HG02763 (cell line): ENCODE data around the gene AGBL2.
"Not testable (repeated sequence)": the region's sequence is repeated elsewhere in the genome, so short reads cannot be mapped to it uniquely, and the experiment has no call there.

Experiments used
- ATAC-seq: cut with Tn5 transposase; IDR thresholded peaks from one replicate; pipeline ENCODE4 v1.9.1; 2021; ENCODE audit warnings: mild to moderate bottlenecking, moderate library complexity; ENCODE audit not compliant: unreplicated experiment

Gene AGBL2

DNA sequence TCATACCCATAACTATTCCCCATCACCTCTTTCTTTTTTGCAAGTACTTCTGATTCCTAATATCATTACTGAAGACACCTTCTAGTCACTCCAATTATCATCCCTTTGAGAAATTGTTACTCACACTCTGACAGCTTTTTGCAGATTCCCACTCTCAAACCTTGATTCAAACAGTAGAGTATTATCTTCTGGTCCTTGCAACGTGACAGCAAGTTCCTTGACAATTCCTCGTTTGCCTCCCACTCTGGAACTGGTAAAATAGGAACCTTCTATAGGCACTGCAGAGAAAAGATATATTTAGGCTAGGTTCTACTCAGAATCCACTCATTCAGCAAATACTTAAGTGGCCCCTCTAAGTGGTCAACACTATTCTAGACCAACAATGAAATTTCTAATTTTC is 23.2 kb downstream of the AGBL2 start:
- no peak for ATAC-seq

DNA sequence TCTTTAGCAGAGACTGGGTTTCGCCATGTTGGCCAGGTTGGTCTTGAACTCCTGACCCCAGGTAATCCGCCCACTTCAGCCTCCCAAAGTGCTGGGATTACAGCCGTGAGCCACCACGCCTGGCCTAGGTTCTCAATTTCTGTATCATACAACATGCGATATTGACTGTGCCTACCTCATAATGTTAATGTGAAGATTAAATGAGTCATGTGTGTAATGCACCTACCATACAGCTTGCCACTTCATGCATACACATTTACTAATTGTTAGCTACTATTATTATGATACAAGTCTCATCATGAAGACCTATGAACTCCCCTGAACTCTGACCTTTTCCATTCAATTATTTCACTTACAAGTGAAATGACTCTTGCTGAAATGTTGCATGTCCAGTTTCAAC is 25.7 kb downstream of the AGBL2 start:
- no peak for ATAC-seq

DNA sequence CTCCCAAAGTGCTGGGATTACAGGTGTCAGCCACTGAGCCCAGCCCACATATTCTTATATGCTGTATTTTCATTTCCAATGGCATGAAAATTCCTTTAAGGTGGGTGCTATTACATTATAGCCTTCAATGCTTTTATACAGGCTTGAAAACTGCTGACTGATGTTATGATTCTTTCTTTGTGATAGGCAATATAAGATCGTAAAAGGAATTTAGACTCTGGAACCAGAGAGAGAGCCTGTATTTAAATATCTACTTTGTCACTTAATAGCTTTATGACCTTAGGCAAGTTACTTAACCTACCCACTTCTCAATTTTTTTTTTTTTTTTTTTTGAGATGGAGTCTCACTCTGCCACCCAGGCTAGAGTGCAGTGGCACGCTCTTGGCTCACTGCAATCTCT is 26.2 kb downstream of the AGBL2 start:
- no peak for ATAC-seq

DNA sequence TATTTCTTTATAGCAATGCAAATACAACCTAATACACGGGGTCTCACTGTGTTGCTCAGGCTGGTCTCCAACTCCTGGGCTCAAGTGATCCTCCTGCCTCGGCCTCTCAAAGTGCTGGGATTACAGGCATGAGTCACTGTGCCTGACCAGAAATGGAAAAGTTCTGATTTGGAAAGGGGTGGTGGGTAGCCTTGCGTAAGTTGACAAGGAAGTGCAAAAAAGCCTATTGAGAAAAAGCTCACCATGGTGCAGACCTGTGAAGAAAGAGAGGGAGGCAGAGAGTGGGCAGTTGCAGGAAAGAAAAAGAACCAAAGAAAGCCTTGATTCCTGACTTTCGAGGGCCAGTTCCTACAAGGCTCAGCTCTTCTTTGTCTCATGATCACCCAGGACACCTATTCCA is 27.1 kb downstream of the AGBL2 start:
- no peak for ATAC-seq

DNA sequence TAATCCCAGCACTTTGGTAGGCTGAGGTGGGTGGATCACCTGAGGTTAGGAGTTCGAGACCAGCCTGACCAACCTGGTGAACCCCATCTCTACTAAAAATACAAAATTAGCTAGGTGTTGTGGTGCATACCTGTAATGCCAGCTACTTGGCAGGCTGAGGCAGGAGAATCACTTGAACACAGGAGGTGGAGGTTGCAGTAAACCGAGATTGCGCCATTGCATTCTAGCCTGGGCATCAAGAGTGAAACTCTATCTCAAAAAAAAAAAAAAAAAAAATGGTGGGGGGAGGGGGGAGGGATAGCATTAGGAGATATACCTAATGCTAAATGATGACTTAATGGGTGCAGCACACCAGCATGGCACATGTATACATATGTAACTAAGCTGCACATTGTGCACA is 28.5 kb downstream of the AGBL2 start:
- ATAC-seq: not testable (repeated sequence)

DNA sequence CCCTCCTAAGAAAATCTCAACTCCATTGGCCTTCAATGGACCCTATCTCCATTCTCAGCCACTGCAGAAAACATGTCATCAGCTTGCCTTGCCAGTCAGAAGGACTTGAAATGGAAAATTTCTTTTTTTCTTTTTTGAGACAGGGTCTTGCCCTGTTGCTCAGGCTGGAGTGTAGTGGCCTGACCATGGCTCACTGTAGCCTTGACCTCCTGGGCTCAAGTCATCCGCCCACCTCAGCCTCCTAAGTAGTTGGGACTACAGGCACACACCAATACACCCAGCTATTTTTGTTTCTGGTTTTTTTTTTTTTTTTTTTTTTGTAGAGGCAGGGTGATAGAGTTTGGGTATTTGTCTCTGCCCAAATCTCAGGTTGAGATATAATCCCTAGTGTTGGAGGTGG is 29.0 kb downstream of the AGBL2 start:
- ATAC-seq: no peak

DNA sequence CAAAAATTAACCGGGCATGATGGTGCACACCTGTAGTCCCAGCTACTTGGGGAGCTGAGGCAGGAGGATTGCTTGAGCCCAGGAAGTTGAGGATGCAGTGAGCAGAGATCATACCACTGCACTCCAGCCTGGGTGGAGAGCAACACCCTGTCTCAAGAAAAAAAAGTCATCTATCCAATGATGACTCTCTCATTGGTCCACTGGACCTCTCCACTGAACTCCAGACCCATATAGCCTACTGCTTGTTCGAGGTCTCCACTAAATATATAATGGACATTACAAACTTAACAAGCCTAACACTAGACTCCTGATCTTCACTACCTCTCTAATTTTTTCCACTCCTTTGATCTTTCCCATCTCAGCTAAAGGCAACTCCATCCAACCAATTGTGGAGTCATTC is 39.3 kb downstream of the AGBL2 start:
- no peak for ATAC-seq

DNA sequence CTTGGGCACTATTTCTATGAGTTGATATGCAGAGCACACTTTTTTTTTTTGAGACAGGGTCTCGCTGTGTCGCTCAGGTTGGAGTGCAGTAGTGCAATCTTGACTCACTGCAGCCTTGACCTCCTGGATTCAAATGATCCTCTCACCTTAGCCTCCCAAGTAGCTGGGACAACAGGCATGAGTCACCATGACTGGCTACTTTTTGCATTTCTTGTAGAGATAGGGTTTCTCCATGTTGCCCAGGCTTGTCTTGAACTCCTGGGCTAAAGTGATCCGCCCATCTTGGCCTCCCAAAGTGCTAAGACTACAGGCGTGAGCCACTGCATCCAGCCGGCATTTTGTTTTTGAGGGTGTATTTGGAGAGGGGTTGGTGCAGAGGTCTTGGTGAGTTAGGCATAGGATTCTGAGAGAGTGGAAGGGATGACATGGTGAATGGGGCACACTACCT is 42.9 kb downstream of the AGBL2 start:
- no peak for ATAC-seq

DNA sequence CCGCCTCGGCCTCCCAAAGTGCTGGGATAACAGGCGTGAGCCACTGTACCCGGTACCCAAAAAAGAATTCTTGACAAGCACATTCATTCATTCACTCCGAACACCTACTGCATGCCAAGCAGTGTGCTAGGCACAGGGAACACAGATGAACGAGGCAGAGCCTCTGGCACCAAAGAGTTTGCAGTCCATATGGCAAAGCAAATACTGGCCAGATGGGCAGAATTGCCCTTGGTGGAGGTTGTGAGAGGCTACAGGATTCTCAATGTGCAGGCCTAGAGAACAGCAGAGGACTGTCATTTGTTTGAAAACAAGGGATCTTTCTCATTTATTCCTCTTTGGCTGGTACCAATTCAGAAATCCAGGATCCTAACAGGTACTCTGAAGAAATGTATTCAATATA is 45.3 kb downstream of the AGBL2 start:
- no peak for ATAC-seq

DNA sequence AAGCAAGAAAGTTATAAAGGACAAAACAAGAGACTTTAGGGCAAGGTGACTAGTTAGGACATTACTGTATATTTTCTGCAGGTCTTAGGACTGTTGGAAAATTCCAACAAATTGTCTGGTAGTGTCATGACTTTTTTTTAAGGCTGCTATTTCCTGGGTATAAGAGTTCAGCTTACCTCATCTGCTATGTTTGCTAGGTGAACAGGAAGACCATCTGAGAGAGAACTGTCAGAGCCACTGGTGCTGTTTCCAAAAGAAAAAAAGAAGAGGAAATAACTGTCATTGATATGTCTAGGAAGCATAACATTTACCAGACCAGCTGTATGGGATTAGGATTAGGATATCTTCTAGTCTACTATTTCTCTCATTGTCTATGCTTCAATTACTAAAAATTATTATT is 46.5 kb downstream of the AGBL2 start:
- no peak for ATAC-seq

DNA sequence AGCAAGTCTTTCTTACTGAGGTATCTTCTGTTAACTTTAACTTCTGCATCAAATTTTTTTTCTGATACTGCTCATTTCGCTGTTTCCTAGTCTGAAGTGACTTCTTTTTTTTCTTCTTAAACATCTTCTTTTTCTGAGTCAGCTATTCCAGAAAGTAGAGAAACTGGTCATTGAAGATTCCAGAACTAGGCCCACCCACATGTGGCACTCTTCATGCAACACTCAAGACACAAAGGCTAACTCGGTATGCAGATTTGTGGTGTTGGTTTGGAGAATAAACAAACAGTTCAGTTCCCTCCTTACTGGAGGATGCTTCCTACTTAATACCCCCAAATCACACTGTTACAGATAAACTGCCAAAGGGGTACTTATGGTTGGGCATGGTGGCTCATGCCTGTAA is 47.6 kb downstream of the AGBL2 start:
- ATAC-seq: no peak

DNA sequence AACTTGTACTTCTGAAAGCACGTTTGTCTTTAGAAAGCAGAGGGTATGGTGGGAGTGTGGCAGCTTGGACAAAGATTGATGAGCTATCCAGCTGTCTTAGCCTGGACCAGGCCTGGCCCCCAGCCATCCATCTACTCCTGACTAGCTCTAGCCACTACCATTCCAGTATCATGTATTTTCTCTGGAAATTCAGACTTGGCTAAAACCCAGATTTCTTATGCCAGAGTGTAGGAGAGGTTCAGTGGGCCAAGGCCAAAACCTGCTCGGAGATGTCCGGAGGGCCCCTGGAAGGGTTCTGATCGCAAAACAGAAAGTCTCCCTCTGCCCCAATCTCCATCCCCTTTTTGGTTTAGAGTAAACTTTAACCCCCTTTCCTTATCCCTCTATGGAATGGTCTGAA is 48.0 kb downstream of the AGBL2 start:
- ATAC-seq: no peak

DNA sequence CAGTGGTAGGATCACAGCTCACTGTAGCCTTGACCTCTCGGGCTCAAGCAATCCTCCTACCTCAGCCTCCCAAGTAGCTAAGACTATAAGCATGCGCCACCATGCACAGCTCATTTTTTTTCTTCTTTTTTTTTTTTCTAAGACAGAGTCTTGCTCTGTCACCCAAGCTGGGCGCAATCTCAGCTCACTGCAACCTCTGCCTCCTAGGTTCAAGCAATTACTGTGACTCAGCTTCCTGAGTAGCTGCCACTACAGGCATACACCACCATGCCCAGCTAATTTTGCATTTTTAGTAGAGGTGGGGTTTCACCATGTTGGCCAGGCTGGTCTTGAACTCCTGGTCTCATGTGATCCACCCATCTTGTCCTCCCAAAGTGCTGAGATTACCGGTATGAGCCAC is 50.2 kb downstream of the AGBL2 start:
- not testable (repeated sequence) for ATAC-seq

DNA sequence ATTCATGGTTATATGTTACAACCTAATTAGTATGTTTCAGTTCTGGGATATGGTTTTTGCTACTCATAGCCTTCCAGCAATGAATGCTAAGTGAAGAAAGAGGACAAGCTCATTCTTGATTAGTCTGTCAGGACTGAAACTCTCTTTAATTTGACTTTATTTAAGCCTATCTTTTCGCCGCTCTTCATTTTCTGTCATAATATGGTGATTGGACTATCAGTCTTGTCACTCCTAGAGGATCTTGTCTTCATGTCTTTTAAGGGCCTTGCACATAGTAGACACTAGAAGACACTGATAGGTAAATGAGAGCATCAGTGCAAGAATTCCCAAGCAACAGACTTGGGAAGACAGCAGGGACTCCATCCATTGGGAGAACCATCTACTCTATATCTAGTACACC is 53.9 kb downstream of the AGBL2 start:
- ATAC-seq: no peak

DNA sequence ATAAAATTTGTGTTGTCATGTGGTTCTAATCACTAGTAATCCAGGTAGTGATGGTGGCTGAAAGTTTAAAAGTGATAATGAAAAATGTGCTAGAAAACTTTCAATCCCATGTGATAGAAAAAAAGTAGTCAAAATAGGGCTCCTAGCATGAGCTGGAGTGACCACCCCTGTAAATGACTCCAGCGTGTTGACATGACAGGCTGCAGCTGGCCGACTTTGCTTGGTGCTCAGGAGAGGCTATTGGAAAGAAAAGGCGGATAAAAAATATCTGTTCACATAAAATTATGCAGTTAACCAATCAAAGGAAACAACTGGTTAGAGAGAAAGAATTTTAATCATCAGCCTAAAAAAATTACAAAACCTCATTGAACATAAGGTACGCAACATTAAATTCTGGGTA is 55.9 kb downstream of the AGBL2 start:
- no peak for ATAC-seq

DNA sequence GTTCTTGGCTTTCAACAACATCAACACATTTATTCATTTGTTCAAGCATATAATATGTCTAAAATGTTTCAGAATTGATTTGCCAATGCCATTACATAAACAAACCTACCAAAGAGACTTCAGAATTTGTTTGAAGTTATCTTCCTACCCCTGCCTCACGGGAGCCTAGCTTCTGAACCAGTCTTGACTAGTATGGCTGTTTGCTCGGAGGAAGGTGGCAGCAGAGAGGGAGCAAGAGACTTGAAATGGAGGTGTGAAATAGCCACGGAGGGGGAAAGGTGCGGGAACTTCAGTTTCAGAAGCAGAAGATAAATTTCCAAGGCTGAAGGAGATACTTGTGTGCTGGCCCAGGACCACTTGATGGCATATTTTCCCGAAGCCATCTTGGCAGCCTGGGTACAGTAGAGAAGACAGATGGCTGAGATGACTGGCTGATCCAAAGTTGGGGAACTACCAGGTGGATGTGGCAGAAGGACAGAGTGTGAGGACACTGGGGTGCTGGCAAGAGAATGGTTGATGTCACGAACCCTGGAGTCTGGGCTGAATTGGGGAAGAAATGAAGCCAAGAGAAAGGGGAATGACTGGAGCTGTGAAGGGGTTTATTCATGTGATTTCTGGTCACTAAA is 58.8 kb downstream of the AGBL2 start:
- ATAC-seq: no peak

DNA sequence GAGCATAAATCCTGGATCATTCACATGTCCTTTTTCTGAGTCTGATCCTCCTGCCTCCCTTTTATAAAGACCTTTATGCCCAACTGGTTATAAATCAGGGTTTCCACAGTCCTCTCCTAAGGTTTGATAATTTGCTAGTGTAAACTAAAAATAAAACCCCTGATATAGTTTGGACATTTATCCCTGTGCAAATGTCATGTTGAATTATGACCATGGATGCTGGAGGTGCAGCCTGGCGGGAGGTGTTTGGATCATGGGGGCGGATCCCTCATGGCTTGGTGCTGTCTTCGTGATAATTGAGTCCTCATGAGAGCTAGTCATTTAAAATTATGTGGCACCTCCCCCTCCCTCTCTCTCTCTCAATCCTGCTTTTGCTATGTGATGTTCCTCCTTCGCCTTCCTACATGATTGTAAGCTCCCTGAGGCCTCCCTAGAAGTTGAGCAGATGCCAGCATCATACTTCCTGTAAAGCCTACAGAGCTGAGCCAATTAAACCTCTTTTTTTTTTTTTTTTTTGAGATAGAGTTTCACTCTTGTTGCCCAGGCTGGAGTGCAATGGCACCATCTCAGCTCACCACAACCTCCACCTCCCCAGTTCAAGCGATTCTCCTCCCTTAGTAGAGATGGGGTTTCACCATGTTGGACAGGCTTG is 63.2 kb downstream of the AGBL2 start:
- no peak for ATAC-seq

DNA sequence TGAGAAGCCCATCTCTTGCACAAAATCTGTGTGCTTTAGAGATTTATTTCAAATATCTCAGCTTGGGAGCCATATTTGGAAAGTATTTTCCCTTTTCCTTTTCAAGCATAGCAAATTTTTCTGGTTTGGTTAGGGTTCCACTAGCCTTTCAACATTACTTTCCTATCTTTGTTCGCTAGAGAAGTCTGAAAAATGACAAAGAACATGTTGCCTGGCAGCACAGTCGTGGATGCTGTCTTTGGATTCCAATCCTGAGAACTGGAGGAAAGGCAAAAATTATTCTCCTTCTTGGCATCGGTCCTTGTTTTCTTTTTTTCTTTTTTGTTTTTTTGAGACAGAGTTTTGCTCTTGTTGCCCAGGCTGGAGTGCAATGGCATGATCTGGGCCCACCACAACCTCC is 65.9 kb downstream of the AGBL2 start:
- ATAC-seq: no peak

DNA sequence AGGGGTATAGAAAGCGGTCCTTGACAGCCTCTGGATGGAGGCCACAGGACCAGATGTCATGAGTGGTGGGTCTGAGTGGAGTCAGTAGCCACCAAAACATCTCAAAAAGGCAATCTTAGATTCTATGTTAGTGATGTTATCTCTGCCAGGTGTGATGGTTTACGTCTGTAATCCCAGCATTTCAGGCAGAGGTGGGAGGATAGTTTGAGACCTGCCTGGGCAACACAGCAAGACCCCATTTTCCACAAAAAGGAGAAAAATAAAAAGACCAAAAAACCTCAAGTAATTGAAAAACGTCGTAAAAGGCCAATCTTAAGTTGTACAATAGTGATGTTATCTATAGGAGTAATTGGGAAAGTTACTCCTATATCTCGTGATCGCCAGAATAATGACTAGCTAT is 69.2 kb downstream of the AGBL2 start:
- ATAC-seq: no peak

DNA sequence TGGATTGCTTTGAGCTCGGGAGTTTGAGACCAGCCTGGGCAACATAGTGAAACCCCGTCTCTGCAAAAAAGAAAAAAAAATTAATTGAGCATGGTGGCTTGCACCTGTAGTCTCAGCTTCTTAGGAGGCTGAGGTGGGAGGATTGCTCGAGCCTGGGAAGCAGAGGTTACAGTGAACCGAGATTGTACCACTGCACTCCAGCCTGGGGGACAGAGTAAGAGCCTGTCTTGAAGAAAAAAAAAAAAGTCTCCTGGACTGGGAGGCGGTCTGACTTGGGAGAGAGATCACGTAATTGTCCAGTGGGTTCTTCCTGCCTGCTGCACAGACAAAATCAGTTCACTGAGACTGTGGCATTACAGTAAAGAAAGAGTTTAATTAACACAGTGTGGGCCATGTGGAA is 69.7 kb downstream of the AGBL2 start:
- no peak for ATAC-seq

DNA sequence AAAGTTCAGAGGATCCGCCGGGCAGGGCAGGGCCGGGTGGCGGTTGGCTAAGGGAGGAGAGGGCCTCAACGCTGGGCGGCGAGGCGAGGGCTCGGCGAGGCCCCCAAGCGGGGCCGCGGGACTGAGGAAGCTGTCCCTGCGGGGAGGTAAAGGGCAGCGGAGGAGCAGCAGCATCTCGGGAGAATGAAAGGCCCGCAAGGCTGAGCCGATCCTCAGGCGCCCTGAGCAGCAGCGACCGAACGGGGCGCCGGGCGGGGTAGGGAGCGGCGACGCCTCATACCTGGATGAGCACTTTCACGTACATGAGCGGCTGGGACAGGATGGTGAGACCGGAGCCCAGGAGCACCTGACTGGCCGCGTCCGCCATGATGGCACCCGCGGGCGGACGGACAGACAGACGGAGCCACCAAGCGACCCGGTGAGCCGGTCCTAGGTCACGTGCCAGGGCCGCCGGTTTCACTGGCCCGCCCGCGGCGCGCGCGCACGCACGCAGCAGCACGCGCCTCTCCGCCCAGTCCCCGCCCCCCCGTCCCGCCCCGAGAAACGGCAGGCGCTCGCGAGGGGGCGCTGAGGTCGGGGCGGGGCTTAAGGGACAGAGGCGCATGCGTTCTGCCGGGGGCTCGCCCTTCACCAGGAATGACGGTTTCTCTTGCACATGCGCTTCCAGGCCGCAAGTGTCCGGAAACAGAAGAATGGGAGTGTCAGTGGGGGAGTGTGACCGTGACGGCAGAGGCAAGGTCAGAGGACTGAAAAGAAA is 72.9 kb downstream of the AGBL2 start, which contains the start of gene MTCH2:
Gene MTCH2 (minus strand): TSS at position 461 of the 757 bp plus-strand sequence. CDS start 94 bp downstream, at position 367.
- peak; percentile 89 for ATAC-seq

DNA sequence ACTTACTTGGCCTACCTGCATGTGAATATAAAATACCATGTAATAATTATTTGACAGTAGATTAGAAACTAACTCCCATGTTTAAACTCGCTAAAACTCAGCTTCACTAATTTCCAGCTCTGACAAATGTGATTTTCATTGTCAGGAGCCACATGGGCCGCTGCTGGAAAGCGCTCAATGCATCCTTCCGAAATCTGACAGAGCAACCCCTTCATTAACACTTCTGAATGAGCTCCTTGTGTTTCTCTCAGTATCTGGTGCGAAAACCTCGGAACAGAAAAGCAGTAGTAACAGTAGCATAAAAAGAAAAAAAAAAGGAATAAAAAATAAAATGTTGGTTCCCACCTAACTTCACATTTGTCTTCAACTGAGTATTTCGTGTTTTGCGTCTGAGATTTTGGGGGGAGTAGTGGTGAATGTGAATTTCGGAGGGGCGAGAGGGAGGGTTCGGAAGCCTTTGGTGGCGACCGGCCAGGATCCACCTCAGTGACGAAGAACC is 73.5 kb downstream of the AGBL2 start:
- ATAC-seq: no peak
